GM19467 (cell line): ENCODE measurements around the gene GALNTL6.
"Not testable (repeated sequence)": the region's sequence is repeated elsewhere in the genome, so short reads cannot be mapped to it uniquely, and the experiment has no call there.

Experiments used
- ATAC-seq: cut with Tn5 transposase; IDR thresholded peaks from one replicate; pipeline ENCODE4 v1.9.1; 2021; ENCODE audit warnings: mild to moderate bottlenecking, moderate library complexity; ENCODE audit not compliant: unreplicated experiment

GALNTL6 gene

GRCh38 chr4:172362569-172362968, 549.4 kb downstream of the GALNTL6 start:
- ATAC-seq: no peak

GRCh38 chr4:172369471-172369959, 556.3 kb downstream of the GALNTL6 start:
- ATAC-seq: no peak

DNA sequence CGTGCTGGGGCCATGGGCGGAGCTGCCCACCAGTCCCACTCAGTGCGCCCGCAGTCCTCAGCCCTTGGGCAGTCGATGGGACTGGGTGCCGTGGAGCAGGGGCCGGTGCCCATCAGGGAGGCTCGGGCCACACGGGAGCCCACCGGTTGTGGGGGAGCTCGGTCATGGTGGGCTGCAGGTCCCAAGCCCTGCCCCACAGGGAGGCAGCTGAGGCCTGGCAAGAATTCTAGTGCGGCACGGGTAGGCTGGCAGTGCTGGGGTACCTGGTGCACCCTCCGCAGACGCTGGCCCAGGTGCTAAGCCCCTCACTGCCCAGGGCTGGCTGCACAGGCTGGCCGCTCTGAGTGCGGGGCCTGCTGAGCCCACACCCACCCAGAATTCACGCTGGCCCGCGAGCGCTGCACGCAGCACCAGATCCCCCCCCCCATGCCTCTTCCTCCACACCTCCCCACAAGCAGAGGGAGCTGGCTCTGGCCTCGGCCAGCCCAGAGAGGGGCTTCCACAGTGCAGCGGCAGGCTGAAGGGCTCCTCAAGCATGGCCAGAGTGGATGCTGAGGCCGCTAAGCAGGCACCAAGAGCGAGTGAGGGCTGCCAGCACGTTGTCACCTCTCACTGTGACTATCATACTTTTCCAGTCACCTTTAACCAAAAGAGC, 564.4 kb downstream of the GALNTL6 start:
- no peak for ATAC-seq

DNA sequence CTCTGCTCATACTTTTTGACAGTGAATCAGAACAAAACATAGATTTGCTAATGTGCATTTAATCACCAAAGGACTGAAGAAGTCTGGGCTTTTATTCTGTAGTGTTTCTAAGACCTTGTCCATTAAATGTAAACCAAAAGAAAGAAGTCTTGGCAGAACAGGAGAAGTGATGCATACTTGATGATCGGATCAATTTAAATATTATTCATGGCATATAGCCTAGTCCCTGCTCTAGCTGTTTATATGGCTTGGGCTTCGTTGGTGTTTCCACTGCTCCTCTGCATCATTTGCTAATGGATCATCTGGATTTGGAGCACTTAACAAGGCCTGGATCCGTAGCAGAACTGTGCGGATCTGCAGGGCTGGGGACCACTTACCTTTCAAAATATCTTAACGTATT, 566.6 kb downstream of the GALNTL6 start:
- no peak for ATAC-seq

- ATAC-seq: no peak
These were observed 577.1 kb downstream of the GALNTL6 start for GRCh38 chr4:172390331-172390730.

DNA sequence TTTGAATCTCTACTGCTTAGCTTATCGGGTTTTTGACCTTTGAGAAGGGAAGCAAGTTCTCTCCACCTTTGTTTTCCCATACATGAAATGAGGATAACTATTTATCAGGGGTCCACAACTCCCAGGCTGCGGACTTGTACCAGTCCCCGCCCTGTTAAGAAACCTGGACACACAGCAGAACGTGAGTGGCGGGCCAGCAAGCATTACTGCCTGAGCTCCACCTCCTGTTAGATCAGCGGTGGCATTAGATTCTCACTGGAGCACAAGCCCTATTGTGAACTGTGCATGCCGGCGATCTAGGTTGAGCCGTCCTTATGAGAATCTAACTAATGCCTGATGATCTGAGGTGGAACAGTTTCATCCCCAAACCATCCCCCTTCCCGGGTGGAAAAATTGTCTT, 579.5 kb downstream of the GALNTL6 start:
- no peak for ATAC-seq

DNA sequence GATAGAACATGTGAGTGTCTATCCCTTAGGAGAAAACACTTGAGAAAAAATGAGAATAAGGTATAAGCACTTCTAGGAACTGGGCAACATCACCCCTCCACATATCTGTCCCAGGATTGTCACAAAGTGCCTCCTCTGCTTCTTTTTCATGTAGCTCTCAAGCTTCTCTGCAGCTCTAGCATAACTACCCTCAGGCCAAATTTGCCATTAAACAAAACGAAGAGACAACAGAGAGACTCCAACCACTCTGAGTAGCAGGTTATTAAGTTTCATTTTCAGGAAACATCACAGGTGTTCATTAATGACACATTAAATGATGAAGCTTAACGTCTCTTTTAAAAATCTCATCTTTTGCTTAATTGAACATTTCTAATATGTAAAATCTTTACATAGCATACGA, 580.0 kb downstream of the GALNTL6 start:
- no peak for ATAC-seq

DNA sequence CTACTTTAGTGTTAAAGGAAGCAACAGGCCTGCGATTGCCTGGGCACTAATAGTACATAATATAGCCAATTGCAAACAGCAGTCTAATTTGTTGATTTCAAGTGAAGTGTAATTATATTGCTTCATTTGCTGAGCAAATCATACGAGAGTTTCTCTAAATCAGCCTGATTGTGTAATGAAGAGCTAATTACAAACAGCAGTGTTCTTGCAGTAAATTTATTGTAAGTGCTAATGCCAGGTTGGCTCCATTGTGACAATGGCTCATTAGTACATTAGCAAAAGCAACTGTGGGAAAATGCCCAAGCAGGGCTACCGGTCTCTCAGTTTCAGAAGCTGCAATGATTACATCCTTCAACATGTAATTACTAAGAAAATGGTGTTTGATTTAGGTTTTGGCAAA, 591.5 kb downstream of the GALNTL6 start:
- ATAC-seq: no peak

DNA sequence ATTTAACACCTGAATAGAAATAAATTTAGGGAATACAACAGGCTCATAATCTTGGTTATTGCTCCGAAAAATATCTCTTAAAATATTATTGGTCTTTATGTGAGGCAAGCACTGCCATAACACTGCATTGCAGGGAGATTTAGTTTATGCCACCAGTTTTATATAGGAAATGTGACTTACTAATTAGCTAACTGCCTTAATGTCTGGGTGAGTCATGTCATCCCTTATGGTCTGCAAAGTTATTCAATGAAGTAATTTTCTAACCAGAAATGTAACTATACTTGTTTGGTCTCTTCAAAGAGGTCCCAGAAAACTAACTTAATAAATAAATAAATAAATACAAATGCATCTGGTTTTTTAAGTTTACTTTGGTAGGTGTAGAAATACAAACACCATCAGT, 597.2 kb downstream of the GALNTL6 start:
- ATAC-seq: no peak

DNA sequence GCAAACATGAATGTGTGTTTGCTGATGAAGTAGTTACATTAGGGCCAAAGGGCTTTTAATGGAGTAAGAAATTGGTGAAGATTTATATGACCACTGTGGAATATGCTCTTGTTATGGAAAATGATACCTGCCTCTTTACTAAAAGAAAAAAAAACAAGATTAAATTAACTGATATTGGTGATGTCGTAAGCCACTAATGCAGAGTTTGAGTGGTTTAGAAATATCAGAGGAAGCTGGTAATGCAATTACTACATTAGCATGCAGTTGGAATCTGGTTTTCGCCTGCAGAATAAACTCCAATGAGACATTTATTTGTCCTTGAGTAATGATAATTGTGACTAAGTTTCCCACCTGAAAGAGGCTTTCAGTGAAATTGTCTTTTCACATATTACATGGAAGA, 597.9 kb downstream of the GALNTL6 start:
- no peak for ATAC-seq

GRCh38 chr4:172412851-172413580, 599.8 kb downstream of the GALNTL6 start:
- ATAC-seq: no peak

DNA sequence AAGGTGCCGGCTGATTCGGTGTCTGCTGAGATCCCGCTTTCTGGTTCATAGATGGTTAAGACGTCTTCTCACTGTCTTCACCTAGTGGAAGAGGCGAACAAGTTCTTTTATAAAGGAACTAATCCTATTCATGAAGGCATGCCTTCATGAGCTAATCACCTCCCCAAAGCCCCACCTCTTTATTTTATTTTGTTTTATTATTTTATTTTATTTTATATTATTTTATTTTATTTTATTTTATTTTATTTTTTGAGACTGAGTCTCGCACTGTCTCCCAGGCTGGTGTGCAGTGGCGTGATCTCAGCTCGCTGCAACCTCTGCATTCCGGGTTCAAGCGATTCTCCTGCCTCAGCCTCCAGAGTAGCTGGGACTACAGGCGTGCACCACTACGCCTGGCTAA, 615.8 kb downstream of the GALNTL6 start:
- not testable (repeated sequence) for ATAC-seq

GRCh38 chr4:172480471-172480870, 667.3 kb downstream of the GALNTL6 start:
- no peak for ATAC-seq

DNA sequence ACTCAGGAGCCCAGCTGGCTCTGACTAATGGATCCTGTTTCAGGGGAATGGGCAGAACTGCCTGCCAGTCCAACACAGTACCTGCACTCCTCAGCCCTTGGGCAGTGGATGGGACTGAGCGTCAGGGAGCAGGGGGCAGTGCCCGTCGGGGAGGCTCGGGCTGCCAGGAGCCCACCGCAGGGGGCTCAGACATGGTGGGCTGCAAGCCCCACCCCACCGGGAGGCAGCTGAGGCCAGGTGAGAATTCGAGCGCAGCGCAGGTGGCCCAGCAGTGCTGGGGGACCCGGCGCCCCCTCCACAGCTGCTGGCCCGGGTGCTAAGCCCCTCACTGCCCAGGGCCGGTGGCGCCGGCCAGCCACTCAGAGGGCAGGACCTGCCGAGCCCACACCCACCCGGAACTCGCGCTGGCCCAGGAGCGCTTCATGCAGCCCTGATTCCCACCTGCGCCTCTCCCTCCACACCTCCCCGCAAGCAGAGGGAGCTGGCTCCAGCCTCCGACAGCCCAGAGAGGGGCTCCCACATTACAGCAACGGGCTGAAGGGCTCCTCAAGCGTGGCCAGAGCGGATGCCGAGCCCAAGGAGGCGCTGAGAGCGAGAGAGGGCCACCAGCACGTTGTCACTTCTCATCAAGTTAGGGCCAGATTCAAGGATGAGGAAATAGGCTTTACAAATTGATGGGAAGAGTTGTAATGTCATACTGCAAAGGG, 668.8 kb downstream of the GALNTL6 start:
- ATAC-seq: no peak

DNA sequence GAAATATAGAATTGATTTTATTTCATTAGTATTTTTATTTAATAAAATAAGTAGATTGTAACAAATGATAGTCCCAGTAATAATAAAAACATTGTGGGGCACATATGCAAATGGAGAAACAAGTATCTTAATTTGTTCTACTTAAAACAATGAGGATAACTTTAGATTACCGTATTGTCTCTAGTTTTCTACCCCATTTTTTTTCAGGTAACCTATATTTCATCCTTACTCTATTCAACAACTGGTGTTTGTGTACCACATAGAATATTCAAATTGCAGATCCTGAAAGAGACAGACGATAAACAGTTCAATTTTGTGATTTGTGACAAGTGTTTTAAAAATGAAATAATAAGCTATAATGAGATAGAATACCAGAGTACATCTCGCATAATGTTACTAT, 671.8 kb downstream of the GALNTL6 start:
- ATAC-seq: no peak

- no peak for ATAC-seq
These were observed 673.3 kb downstream of the GALNTL6 start for GRCh38 chr4:172486531-172486930.

DNA sequence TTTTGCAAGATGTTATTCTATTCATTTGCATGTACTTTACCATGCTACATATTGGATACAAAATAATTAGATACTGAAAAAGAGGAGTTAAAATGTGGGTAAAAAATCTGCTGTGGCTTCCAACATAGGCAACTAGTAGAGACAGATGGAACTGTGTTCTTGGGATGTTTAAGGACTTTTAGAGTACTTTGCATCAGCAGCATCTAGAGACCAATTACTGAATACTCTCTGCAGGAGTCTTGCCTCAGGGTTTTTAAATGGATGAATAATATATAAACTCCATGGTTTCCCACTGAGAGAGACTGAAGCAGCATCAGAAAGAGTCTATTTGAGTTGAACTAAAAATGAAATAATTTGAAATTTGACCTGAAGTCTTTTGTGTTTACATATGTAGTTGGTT, 676.7 kb downstream of the GALNTL6 start:
- no peak for ATAC-seq

DNA sequence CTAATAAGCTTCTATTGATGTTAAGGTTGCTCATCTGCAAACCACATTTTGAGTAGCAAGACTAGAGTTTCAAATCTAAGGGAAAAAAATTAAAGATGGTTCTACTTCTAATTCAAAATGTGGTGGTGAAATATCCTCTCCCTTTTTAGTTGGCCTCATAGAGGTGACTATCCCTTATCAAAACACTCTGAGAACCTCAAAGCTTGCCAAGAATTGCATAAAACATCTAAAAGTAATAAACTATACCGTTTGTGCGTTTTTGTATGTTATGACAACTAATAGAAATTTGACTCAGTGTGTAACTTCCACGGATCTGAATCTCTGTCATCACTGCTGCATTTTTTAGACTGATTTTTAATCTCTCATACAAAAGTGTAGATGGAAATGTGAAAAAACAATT, 682.6 kb downstream of the GALNTL6 start:
- no peak for ATAC-seq

GRCh38 chr4:172497321-172497720, 684.1 kb downstream of the GALNTL6 start:
- ATAC-seq: no peak

DNA sequence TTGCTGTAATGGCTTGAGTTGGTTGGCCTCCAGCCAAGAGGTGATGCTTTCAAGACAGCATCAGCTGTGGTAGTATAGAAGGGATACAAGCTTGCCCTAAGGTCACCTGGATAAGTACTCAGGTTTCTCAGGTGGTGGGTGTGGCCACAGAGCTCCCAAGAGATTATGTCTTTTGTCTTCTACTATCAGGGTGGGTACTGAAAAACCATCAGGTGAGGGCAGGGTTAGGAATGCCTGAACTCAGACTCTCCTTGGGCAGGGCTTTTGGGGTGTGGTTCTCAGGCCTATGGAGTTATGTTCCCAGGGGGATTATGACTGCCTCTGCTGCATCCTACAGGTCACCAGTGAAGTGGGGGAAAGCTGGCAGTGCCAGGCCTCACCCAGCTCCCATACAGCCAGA, 700.8 kb downstream of the GALNTL6 start:
- no peak for ATAC-seq

GRCh38 chr4:172514801-172515200, 701.6 kb downstream of the GALNTL6 start:
- no peak for ATAC-seq
